HG03025 (cell line): ENCODE measurements around the gene PADI3.

Source experiments
- ATAC-seq: cut with Tn5 transposase; IDR thresholded peaks from one replicate; pipeline ENCODE4 v1.9.1; 2021; ENCODE audit warnings: mild to moderate bottlenecking, moderate library complexity; ENCODE audit not compliant: unreplicated experiment, low FRiP score

PADI3 gene

DNA sequence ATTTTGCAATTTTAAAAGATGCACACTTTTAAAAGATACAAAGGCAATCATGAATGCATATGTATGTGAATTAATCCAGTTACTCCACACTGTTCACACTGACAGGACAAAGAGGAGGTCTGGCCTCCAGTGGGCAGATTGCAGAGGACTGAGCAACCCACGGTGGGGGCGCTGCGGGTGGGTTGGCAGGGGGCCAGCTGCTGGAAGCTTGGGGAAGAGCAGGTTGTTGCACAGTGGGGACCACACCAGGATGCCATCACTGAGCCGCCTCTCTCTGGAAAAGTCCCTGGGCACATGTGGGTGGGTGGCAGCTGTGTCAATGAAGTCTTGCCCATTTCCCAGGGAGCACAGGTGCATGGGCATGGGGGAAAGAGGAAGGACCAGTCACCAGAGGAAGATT is 46.4 kb downstream of the PADI3 start:
- no peak for ATAC-seq

DNA sequence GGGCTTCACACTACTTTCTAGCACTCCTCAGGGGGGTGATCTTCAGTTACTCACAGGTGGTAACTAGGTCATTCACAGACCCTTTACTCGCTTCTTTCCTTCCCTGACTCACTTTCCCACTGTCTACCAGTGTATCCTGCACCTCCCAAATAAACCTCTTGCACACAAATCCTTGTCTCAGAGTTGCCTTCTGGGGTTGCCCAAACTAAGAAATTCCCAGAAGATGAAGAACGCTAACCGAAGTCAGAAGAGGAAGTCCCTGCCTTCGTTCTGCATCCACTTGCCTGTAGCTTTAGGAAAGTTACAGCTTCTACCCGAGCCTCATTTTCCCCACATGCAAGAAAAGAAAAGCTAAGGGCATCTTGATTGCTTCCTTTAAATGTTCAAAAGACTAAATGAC is 47.2 kb downstream of the PADI3 start:
- no peak for ATAC-seq

GRCh38 chr1:17297991-17298390 is 49.1 kb downstream of the PADI3 start:
- no peak for ATAC-seq

DNA sequence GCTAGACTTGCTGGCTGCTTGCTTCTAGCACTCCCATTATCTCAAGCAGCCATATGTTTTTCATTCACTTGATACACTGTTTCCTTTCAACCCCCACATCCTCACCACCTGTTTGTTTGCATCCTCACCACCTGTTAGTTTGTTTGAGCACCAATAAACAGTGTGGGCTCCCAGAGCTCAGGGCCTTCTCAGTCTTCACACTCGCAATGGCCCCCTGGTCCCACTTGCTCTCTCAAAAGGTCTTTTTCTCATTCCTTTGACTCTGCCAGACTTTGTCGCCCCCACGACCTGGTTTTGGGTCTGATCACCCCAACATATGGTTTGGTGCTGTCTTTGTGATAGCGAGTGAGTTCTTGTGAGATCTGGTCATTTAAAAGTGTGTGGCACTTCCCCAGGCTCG is 52.9 kb downstream of the PADI3 start:
- ATAC-seq = no peak

DNA sequence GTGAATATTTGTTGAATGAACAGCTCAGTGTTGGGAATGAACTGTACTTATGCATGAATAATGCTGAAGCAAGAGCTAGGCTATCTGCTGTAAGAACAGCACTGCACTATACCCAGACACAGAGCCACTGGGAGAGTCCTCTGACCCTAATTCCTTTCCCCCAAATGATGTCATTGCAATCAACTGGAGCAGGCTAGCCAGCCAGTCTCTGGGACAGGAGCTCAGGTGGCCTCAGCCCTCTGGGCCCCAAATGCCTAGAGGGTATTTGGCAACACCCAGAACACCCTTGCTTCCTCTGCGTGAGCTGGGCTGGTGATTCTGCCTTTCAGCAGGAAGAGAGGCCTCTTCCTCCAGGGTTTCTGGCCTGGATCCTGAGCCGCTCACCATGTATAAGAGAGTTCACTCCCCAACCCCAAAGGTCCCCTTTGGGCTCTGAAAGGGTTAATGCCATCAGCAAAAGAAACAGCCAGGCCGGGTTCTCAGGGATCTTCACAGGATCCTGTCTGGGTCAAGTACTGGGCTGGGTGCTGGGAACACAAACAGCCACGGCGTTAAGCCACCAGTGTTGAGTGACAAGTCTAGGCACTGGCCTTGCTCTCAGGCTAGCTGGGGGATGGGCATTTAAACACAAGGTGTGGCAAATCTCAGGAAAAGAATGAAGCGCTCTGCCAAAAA is 55.4 kb downstream of the PADI3 start:
- ATAC-seq = no peak

DNA sequence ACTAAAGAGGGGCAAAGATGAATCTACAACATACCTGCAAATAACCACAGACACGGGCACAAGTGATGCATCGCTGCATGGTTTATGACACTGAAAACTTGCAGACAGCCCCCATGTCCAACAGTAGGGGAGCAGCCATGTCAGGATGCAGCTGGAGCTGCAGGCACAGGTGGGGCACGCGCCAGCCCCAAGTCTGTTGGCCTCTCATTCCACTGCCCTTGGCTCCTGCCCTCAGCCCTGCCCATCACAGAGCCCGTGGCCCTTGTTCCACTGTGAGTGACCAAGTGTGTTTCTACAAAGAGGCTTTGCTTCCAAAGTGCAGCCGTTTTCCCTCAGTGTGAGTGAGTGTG is 55.9 kb downstream of the PADI3 start:
- ATAC-seq = no peak

DNA sequence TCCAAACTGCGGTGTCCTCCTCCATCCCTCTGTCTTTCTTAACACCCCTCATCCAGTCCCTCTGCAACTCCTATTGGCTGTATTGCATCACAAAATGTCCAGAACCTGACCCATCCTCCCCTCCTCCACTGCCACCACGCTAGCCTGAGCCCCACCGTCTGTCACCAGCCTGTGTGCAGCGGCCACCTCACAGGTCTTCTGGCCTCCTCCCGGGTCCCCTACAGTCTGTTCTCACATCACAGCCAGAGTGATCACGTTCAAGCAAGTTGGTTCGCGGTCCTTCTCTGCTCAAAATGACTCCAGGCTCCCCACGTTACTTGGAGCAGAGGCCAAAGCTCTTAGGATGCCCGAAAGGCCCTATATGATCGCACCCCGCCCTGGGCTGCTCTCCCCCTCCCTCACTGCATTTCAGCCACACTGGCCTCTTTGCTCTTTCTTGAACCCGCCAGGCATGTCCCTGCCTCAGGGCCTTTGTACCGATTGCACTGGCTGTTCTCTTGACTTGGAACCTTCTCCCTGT is 56.7 kb downstream of the PADI3 start:
- no peak for ATAC-seq

DNA sequence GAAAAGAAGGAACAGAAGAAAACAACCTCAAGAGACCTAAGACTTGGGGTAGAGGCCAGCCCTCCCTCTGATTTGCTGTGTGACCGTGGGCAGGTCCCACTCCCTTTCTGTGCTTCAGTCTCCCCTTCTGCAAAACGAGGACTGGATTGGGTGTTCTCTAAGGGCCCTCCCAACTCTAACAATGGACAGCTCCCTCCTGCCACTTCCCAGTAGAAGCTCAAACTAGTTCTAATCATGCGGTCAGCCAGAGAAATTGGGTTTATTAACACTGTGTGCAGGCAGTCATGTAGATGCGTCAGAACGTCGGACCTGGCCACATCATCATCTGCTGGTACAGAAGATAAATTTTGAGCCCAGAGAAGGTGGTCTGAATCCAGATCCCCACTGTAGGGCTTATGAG is 57.5 kb downstream of the PADI3 start:
- ATAC-seq = no peak

DNA sequence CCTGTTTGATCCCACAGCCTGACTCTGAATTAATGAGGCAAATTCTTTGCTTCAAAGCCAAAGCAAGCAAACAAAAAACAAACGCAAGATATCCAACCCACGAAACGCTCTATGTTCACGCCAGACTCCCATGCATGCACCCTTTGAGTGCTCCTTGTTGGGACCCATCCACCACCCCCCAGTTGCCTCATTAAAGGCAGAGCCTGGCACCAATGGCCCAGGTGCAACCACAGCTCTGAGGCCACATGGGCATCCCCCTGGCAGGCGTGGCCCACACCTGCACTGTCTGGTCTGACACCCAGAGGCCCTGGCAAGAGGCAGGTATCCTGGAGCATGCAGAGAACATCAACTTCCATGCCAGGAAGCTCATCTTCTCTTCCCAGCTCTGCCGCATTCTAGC is 58.0 kb downstream of the PADI3 start:
- ATAC-seq = no peak

- no peak for ATAC-seq
These were observed 58.4 kb downstream of the PADI3 start for GRCh38 chr1:17307329-17307728.

GRCh38 chr1:17307946-17308345 is 59.0 kb downstream of the PADI3 start, which contains the start of gene PADI4:
TSS of gene PADI4 (plus strand) at chr1:17308197. CDS start at chr1:17308223, 26 bp downstream.
- ATAC-seq = no peak

GRCh38 chr1:17308593-17308992 is 59.7 kb downstream of the PADI3 start:
- ATAC-seq = no peak

- no peak for ATAC-seq
These were observed 60.6 kb downstream of the PADI3 start for GRCh38 chr1:17309426-17310067.

DNA sequence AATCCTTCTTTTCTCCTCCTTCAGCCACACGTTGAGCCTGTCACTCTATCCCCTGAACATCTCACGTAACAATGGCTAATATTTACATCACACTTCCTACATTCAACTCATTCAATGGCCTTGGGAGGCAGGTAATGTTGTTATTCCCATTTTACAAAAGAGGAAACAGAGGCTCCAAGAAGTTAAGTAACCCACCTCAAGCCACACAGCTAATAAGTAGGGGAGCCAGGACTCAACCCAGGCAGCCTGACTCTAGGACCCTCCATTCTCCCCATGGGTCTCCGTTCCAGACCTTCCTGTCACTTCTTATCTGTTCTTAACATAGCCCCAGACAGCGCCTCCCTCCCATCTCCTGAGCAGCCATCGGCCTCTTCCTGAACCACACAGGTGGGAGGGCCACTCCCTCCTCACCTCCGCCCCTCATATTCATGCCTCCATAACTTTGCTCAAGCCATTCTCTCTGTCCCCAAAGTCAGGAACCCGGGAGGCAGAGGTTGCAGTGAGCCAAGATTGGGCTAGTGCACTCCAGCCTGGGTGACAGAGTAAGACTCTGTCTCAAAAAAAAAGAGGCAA is 61.3 kb downstream of the PADI3 start:
- no peak for ATAC-seq

- ATAC-seq = no peak
These were observed 64.8 kb downstream of the PADI3 start for GRCh38 chr1:17313530-17314309.

DNA sequence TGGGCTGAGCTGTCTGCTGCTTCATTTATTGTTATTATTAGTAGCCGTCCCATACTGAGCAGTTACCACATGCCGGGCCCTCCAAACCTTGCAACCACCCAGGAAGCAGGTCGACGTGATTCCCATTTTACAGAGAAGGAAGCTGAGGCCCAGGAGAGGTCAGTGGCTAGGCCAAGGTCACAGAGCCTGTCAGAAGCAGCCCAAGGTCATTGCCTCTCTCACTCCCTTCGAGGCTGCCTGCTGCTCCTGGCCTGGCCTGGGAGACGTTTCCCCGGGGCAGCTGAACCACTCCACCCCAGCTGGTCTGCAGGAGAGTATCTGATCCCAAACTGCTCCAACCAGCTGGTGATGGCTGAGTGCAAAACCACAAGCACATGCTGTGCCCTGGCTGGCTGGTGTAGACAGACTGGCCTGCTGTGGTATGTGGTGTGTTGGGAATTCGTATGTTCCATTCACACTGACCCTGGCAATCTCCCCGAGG is 65.6 kb downstream of the PADI3 start:
- ATAC-seq = no peak

DNA sequence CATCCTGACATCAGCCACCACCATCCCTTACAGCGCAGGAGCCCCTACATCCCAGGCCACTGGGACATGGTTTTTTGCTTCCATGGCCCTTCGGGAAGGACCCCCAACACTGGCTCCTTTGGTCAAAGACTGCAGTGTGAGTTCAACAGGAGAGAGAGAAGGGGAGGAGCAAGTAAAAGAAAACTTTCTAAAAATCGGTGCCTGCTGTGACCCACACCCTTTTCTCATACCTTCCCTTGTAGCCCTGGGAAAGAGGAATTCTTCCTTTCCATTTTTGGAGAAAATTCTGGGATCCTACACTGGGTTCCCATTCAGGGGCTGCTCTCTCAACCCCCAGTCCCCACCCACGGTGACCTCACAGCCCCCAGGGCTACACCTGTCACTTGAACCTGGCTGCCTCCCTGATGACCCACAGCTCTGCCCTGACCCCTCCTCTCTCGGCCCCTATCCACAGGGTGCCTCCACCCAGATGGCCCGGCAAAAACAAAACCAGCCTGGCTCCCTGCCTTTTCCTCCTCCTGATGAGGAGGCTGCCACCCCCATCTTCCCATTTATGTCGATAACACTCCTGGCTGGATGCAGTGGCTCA is 66.7 kb downstream of the PADI3 start:
- ATAC-seq = no peak

- ATAC-seq = no peak
These were observed 67.8 kb downstream of the PADI3 start for GRCh38 chr1:17316704-17317103.

DNA sequence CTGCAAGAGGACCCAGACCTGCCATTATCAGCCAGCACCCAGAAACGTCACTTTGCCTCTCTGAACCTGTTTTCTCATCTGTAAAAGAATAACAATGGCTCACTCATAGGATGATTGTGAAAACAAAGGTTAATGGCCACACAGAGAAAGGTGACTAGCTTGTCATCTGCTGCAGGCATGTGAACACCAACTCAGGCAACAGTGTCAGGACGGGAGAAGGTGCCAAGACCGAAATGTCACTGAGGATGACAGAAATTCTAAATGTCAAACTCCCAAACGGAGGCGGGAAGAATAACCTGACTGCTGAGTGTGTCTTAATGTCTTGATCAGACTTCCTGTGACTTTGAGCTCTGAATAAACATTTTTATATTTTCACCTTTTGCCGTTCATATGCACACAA is 69.4 kb downstream of the PADI3 start:
- no peak for ATAC-seq

GRCh38 chr1:17319561-17320350 is 70.9 kb downstream of the PADI3 start:
- ATAC-seq = no peak
